NCI-H2227 (cell line): Measurements from ENCODE around the gene IL1R2.

ENCODE experiments used
- DNase-seq: peaks from one replicate; lab custom pipeline; 2025; ENCODE audit not compliant: unreplicated experiment; lab: John Stamatoyannopoulos, UW

The IL1R2 gene

DNA sequence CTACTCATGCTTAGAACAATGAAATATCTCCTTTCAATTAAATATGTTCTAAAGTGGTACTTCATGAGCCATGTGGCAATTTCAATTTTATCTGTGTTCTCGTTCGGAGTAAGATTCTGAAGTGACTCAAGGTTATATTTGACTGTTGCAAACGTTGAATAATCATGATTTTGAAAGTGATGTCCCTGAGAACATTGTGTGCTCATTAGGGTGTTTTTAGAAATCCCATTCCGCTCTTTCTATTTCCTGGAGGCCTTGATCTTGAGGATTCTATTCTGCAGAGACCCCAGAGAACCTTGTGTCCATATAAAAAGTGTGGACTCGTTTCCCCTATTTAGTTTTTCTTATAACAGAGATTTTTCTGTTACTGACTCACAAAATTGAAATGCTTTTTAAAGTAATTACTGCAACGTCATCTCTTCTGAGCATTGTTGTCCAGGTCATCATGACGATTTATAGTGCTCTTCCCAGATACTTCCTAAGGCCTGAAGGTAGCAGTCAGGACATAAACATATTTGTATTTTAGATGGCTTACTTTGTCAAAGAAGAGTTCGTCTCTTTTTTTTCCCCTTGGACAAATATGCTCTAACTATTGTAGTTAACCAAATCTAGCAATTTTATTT lies 27.2 kb downstream of the IL1R2 start:
- DNase-seq: no peak

DNA sequence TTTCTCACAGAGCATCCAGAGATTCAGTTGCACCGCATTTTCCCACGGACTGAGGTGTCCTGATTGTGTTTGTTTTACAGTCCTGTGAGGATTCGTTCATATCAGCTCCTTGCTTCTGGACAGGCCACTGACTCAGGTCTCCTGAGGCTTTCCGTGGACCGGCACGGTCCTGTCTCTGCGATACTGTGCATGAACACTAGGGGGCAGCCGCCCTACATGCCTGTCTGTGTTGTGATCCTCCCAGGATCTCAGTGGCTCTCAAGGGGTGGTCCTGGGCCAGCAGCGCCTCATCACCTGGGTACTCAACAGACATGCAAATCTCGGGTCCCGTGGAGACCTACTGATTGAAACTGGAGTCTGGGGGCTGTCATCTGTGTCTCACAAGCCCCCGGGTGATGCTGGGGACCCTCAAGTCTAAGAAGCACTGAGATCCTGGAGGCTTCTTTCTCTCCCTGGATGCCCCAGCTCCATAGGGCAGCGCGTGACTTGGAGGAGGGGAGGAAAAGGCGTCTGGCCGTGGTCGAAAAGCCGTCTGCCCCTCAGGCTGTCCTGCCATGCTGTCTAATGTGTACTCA lies 28.9 kb downstream of the IL1R2 start:
- DNase-seq: peak; percentile 57

DNA sequence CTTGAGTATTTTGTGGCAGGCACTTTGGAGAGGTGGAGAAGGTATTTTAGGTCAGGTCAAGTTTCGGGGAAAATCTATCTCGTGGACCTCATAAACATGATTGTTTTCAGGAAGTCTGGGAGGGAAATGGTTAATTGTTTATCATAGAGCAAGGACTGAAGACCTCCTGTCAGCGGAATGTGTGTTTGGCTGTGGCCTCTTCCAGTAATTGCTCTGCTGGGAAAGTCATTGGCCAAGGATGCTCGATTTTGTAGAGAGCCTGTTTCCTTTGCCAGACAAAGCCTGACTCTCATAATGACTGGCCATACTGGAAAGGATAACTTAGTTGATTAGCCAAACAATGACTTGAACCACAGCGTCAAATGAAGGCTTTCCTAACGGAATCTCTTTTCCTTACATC lies 30.0 kb downstream of the IL1R2 start:
- DNase-seq: no peak

DNA sequence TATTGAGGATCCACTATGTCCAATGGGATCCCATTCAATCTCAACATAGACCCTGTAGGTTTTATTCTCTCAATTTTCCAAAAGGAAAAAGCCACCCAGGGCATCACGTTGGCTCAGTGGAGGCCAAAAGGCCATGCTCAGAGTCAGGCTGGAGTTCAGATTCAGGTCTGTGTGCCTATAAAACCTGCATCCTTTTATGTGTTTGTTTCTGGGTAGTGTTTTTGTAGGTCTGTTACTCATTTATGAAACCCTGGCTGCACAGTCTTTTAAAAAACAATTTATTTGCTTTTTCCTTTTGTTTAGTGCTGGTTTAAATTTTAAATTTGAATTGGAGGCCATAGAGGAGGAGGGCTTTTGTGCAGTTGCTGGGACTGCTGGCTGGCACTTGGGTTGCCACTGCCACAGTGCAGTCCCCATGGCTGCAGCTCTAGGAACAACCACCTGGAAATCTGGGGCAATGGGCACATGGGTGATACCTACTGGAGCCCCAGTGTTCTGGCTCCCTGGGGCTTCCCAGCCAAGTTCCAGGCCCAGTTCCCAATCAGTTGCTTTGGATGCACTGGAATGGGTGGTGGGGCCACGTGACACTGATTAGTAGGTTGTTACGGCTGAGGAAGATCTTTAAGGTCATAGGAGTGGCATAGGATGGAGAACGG lies 31.3 kb downstream of the IL1R2 start:
- DNase-seq: no peak

DNA sequence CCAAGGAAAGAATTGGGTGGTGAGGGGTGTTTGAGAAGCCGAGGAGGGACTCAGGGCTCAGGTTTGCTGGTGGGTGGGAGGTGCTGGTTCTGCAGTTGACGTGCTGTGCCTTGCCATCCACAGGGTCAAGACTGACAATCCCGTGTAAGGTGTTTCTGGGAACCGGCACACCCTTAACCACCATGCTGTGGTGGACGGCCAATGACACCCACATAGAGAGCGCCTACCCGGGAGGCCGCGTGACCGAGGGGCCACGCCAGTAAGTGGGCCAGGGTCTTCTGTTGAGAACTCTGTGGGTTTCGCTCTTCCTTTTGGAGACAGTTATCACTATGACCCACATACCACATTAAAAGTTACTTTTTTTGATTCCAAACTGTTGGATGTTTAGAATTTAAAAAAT lies 32.6 kb downstream of the IL1R2 start:
- DNase-seq: no peak

DNA sequence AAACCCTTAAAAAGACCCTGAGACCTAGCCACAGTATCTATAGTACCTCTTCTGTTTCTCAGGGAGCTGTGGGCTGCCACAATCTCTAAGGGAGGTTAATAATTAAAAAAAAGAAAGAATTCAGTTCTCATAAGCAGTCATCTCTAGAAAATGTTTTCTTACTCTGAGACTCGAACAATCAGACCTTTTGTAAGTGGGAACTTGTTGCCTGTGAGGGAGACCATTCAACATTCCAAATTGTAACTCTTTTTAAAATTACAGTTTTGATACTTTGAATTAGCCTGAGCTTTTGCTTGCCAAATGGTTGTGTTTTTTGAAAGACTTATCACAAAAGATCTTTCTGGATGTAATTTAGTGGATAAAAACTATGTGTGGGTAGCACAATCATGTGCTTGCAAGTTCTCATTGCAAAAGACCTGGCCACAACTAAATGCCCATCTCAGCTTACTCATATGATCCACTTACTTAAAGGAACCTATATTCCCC lies 33.3 kb downstream of the IL1R2 start:
- DNase-seq: no peak

DNA sequence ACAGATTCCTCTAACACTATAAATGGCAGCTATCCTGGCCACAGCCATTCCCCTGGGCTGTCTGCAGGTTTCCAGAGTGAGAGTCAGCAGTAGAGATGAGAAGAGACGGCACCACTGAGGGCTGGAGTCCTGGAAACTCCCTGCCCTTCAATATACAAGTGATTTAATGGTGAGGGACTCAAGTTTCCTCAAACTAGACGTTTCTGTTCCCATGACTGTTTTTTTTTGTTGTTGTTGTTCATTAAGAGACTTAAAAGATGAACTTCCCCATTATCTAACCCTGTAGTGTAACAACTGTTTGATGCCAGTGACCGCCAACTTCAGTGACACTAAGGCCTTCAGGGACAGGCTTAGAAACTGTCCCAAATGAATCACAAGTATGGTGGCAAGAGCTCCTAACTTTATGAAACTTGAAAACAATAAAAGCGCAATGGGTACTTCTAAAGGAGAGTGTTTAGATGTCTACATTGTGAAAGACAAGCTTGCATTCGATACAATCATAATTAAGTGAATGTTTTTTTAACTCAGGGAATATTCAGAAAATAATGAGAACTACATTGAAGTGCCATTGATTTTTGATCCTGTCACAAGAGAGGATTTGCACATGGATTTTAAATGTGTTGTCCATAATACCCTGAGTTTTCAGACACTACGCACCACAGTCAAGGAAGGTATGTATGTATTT lies 34.0 kb downstream of the IL1R2 start:
- no peak for DNase-seq

DNA sequence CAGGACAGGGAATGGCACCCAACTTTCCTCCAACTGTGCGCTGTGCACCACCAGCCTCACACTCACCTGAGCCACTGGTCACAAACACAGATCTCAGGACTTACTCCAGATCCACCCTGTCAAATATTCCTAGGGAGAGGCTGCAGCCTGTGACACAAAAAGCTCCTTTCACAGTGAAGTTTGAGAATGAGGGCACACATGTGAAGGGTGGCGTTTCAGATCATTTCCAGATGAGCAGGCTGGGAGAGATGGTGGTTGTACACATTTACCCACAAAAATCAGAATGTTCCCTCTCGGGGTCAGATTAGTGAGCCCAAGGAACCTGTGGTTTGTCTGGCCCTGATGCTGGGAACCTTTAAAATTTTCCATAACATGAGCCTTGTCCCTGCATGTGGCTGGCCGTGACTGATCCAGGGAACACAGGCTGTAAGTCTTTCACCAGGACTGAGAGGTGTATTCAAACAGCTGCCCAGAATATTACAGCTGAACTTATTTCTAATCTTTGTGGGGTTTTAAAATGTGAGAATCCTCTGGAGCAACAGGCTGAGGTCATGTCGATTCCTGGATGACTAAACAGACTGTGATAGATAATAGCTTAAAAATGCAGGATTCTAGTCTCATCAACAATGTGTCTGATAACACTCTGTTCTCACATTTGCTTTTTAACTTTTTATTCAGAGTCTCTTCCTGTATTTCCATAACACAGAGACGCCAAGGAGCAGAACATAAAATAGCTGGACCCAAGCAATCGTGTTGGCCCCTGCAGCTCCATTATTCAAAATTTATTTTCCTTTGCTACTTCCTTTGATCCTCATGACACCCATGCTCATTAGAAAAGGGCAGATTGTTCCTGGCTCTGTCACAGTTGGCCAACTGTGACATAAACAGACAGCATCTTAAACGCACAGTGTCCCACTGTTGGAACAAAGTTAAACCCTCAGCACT lies 35.5 kb downstream of the IL1R2 start:
- no peak for DNase-seq

DNA sequence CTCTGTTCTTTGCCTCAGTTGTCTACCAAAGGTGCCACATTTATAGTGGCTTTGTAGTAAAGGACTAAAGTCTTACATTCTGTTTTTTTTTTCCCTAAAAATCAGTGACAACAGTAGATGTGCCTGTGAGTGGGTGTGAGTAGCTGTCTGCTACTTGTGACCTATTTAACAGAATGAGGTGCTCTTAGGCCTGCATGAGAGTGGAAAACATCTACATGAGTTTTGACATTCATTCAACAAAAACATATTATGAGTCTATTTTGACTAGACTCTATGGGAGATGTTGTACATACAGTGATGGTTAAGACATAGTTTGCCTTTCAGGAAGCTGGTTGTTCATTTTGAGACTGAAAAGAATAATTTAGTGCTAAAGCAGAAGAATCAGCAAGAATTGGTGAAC lies 36.7 kb downstream of the IL1R2 start:
- DNase-seq: no peak

DNA sequence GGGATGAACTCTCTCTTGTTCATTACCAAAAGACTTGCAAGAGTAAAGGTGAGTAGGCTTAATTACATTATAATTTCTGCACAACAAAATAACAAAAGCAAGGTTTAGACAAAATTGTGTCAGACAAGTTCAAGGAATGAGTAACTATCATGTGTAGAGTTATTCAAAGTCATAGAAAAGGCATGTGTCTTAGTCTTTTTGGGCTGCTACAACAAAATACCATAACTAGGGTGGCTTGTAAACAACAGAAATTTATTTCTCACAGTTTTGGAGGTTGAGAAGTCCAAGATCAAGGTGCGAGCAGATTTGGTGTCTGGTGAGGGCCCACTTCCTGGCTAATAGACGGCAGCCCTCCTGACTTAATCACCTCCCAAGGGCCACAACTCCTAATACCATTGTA lies 37.6 kb downstream of the IL1R2 start:
- no peak for DNase-seq

DNA sequence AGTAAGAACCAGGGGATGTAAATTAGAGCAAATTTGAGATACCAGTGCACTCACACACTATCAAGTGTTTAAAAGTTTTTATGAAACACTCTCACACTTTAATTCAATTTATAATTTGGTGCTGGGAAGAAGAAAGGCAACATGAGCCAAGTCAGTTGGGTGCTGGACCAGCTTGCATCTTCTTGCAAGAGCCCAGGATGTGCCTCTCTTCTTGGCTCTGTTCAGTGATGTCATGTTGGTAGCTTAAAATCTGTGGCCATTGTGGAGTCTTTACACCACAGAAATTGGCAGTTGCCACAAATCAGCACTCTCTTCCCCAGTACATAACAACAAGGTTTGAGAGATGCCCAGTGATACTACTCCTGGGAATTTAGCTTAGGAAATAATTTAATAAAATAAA lies 38.2 kb downstream of the IL1R2 start:
- no peak for DNase-seq

DNA sequence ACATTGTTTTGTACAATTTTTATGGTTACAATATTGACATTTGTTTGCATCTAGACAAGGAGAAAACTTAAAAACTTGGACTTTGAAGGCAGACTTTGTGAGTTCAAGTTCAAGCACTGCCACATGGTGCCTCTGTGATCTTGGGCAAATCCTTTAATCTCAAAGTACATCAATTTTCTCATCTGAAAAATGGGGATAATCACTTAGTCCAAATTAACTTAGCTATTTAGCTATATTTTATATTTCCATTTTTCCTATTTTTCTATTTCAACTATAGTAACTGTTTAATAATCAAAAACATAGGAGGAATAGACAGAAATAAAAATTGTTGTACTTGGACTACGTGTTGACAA lies 38.7 kb downstream of the IL1R2 start:
- DNase-seq: no peak

DNA sequence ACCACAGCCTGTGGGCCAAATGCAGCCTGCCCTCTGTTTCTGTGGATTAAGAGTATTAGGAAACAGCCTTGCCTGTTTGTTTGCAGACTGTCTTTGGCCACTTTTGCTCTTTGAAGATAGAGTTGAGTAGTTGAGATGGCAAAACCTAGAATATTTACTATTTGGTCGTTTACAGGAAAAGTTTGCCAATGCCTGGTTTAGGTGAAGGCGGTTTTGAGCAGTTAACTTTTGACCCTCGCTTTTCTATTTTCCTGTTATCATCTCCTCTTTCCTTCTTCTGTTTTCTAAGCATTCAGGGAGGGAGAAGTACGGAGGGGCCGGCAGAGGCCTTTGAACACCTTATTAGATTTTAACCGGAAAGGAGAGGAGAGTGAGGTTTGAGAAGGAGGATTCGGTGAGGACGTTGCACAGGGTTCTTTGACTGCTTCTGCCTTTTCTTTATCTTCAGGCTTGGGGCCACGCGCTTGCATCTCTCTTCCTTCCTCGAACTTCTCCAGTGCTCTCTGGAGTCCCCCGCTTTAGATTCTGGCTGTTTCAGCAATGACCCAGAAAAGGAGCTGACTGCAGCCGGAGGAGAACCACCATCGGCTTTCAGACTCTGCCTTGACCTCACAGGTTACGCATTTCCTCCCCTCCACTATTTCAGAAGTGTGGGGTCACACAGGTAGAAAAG lies 39.2 kb downstream of the IL1R2 start:
- DNase-seq: no peak

DNA sequence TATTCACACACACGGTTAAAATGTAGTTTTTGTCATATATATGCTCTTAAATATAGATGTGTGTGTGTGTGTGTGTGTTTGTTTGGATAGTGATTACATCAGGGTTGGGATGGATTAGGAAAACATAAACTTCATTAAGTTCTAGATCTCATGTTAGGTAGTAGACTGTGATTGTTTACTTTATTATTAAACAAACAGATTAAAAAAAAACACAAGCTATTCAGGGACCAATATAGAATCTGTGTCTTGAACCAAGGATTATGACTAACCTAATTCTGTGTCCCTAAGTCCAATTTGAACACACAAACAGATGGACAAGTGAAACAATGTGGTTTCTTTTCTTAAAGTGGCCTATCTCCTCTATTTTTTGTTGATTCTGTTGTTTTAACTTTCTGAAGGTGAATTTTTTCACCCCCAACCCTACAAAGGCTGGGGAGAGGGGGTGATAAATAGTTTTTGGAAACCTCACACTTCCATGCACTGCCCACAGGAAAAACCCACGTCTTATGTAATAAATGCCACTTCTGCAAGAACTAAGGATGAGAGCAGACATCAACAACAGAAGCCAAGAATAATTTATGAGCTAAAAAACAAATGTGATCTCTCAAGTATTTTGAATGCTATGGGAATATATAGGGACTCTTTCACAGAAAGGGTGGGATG lies 40.7 kb downstream of the IL1R2 start:
- DNase-seq: no peak

DNA sequence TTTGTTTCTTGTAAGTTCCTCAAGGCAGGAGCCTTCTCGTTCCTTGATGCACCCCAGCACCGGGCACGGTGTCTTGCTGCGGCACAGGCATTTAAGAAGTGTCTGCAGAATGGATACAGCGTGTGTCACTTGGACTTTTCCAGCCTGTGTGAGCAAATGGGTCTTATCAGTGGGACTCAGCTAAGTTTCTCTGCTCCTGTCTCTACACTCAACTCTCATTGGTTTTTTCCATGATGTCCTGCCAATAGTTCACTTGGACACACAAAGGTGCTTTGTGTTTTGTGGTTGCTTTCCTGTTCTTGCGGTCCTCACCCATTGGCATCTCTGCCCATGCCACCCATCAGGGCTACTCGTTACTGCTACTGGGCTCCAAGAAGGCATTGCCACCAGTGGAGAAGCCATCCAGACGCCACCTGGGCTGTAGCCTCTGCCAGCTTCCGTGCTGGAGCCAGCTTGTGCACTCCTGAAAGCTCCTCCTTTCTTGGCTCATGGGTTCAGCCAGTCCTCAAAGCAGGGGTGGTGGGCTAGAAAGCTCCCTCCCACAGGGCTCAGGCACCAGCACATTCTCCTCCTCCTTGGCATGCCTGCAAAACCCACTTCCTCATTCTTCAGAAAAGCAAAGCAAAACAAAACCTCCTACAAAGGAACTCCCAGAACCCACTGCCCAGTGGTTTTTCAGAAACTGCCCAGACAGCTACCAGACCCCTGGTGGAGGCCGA lies 41.4 kb downstream of the IL1R2 start:
- DNase-seq: no peak

DNA sequence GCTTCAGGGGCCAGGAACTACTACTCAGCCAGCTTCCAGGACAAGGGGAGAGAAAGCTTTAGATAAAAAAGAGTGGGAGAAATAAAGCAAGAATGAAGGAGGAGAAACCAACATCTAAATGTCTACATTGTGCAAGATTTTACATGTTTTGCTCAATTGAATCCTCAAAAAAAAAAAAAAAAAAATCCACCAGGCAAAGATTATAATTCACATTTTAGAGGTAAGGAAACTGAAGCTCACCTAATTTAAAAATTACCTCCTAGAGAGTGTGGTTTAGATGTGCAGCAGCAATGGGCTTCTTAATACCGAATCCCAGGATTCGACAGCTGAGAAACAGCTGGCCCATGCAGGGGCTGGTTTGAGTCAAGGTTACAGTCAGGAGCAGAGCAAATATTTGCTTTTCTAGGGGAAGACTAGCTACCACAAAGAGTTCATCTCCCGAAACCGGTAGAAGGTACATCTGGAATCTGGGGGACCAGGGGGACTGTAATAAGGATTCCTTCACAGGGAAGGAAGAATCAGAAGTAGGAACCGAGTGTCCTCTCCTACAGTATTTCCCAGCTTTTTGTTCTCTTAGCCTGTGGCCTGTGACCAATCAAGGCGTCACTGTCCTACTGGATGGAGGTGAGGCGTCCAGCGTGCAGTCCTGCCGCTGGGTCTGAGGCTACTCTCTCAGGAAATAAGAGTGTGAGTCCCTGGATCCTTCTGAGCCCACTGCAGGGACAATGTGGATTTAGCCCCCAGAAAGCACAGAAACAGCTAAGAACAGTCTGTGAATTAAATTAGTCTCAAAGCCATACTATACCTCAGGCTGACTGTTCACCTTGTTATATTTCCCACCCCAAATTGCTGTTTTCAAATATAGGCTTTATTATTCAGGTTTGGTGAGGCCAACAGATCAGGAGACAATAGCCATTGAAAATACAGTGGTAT lies 42.3 kb downstream of the IL1R2 start:
- no peak for DNase-seq

DNA sequence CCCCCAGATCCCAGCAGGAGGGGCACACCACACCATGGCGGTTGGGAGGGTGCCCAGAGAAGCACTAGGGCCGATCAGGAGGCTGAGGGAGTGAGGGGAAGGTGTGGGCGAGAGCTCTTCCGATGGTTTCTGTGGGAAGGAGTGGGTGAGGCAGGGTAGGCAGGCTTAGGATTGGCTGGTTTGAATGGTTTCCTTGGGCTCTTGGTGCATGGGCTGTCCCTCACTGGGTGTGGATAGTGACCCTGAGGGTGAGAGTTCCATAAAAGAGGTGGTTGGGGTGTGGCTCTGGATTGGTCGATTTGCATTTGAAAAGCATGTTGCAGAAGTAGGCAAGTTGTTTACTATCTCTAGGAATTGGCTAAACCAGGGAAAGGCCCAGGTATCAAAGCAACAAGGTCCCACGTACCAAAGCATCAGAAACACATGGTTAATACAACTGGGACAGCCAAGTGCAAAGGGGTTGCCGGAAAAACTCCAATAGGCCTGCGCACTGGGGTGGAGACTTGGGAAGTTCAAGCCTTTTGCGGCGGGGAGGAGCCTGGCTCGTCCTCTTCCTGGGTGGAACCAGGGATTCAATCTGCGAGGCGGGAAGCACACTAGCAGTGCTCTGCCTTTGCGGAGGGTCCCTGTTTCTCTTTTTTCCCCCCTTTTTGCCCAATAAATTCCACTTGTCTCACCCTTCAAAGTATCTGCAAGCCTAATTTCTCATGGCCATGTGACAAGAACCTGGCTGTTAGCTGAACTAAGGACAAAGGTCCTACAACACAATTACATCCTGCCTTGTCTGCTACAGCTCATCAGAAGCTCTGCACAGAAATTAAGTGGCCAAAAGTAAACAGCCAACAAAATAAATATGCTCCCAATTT lies 43.2 kb downstream of the IL1R2 start:
- no peak for DNase-seq
